Measurements from ENCODE around the gene CBX7. TPM values are rescaled to one million over a fixed set of nuclear protein-coding genes. Genes with fewer than 3 reads are reported as not detected.
A peak's percentile ranks its signal among the peaks of the same experiment; 100 is the strongest.

The CBX7 gene
- total RNA-seq, 1 donor from 2014 or later = 0.71 TPM

DNA sequence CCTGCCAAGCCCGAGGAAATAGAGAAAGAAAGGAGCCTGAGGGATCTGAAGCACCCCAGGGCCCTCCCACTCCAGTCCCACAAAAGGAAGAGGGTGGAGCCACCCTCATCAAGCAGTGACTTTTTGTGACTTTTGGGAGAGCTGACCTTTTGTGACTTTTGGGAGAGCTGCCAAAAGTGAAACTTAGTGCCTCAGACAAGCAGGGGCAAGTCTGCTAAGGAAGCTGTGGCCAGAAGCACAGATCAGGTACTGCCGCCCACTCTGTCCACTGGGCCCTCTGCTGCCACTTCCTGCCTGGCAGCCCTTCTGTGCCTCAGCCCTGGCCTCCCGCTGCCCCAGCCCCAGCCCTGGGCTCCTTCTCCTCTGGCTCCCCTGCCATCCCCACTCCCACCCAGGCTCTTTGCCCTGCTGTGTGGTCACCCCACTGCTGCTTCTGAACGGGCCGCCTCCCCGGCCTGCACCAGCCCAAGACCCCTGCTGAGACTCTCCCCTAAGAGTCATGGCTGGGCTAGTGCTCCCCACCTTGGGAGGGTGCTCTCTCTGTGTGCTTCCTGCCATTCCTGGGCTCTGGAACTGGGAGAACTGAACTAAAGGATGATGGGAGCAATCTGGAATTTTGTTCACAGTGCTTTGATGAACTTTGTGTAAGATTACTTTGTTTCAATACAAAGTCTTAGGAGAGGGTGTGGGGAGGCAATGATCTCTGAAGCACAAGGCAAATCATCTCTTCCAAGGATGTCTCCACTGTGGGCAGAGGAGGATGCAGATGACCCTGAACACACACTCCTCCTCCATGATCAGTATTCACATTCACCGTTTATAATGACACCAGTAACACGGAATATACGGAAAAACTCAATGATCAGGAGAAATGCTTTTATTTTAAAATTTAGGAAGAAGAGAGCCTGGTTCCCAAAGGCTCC, 55.1 kb downstream of the CBX7 start, which contains the start of gene APOBEC3H:
Gene APOBEC3H (plus strand): TSS at position 147 of the 923 bp plus-strand sequence. CDS start 3,035 bp downstream, outside the sequence.
- Histone ChIP-seq H3K36me3 (no peaks in the 10 kb centered on the region), H4K20me1 (ENCODE audit: low read depth) (no peaks in the 10 kb centered on the region), H2AFZ (replicated peaks) (peak within 1 kb of the TSS; percentile 82), H3K79me2 (ENCODE audit: low read depth) (no peaks in the 10 kb centered on the region), H3K4me1 (peaks cover 26% of the 10 kb centered on the region), H3K4me2 (peak within 1 kb of the TSS; percentile 53), H3K27ac (peak within 1 kb of the TSS; percentile 57), H3K9ac (no peak within 1 kb of the TSS), H3F3A (ENCODE audit: low read depth) (peaks cover 29% of the 10 kb centered on the region), H3K9me3 (ENCODE audit: low read depth) (no peaks in the 10 kb centered on the region), H3K4me3 (no peak within 1 kb of the TSS), H3K27me3 (no peaks in the 10 kb centered on the region)
- Mint-ChIP-seq H3K27ac (peak within 1 kb of the TSS; percentile 89), H3K4me3 (no peak within 1 kb of the TSS), H3K27me3 (ENCODE audit: insufficient read depth, low read depth) (peaks cover 9% of the 10 kb centered on the region), H3K4me1 (peaks cover 25% of the 10 kb centered on the region), H3K36me3 (no peaks in the 10 kb centered on the region), H3K9me3 (no peaks in the 10 kb centered on the region)
- TF ChIP-seq EZH2phosphoT487 (IDR thresholded peaks at IDR 0.05) = no peak
- no peak for TF ChIP-seq EZH2 (IDR thresholded peaks at IDR 0.05)
- no peak for TF ChIP-seq CTCF (IDR thresholded peaks at IDR 0.05)
- no peak for DNase-seq (ENCODE audit: low spot score)

DNA sequence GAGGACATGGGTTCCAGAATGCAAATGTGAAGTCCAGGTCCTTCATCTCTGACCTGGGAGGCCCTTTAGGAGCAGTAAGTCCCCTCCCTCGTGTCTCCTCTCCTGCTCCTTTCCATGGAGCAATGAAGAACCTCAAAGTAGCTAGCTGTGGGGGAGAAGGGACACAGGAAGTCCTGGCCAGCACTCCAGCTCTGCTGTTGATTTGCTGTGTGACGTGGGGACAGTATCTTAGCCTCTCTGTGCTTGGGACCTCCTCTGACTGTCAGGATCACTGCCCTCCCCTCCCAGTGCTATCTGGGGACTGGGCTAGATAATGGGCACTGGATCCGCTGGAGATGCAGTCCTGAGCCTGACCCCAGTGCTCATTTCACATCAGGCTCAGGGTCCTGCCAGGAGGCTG, 56.5 kb downstream of the CBX7 start:
- Mint-ChIP-seq H3K9me3 (no peaks in the 10 kb centered on the region), H3K36me3 (no peaks in the 10 kb centered on the region), H3K27ac (no peak overlapping the region), H3K4me1 (peaks cover 30% of the 10 kb centered on the region), H3K4me3 (no peak overlapping the region), H3K27me3 (ENCODE audit: insufficient read depth, low read depth) (peaks cover 9% of the 10 kb centered on the region)
- Histone ChIP-seq H3K36me3 (no peaks in the 10 kb centered on the region), H3K4me3 (no peak overlapping the region), H2AFZ (replicated peaks) (no peak overlapping the region), H3K9me3 (ENCODE audit: low read depth) (no peaks in the 10 kb centered on the region), H3K27me3 (no peaks in the 10 kb centered on the region), H4K20me1 (ENCODE audit: low read depth) (no peaks in the 10 kb centered on the region), H3K4me1 (peaks cover 26% of the 10 kb centered on the region), H3K79me2 (ENCODE audit: low read depth) (no peaks in the 10 kb centered on the region), H3K4me2 (no peak overlapping the region), H3K9ac (no peak overlapping the region), H3F3A (ENCODE audit: low read depth) (peaks cover 29% of the 10 kb centered on the region), H3K27ac (no peak overlapping the region)
- DNase-seq (ENCODE audit: low spot score) = no peak
- no peak for TF ChIP-seq EZH2phosphoT487 (IDR thresholded peaks at IDR 0.05)
- no peak for TF ChIP-seq EZH2 (IDR thresholded peaks at IDR 0.05)
- no peak for TF ChIP-seq CTCF (IDR thresholded peaks at IDR 0.05)

DNA sequence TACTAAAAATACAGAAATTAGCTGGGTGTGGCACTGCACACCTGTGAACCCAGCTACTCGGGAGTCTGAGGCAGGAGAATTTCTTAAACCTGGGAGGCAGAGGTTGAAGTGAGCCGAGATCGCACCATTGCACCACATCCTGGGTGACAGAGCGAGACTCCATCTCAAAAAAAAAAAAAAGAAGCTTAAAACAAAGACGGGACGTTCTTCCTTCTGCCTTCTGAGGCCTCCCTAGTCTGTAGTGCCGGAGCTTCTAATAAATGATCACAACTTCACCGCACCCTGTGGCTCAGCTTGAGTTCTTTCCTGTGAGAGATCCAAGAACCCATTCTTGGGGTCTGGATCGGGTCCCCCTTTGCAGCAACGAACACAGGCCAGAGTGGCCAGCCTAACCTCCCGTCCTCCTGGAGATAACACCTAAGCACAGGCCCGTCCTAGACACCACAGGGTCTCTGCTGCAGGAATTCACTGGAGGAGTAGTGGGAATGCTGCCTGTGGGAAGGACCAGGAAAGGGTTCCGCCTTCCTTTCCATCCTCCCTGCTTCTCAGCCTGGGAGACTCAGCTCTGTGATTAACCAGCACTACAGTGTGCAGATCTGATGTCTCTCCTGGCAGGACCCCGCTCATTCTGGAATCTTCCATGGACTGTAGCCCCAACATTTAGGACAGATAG, 57.6 kb downstream of the CBX7 start:
- Mint-ChIP-seq H3K9me3 (no peaks in the 10 kb centered on the region), H3K4me3 (no peak overlapping the region), H3K36me3 (no peaks in the 10 kb centered on the region), H3K4me1 (peaks cover 27% of the 10 kb centered on the region), H3K27me3 (ENCODE audit: insufficient read depth, low read depth) (peaks cover 11% of the 10 kb centered on the region), H3K27ac (no peak overlapping the region)
- Histone ChIP-seq H3K4me1 (peaks cover 26% of the 10 kb centered on the region), H3K4me2 (no peak overlapping the region), H2AFZ (replicated peaks) (no peak overlapping the region), H3K36me3 (no peaks in the 10 kb centered on the region), H3K79me2 (ENCODE audit: low read depth) (no peaks in the 10 kb centered on the region), H3K4me3 (no peak overlapping the region), H3F3A (ENCODE audit: low read depth) (peaks cover 29% of the 10 kb centered on the region), H3K9me3 (ENCODE audit: low read depth) (no peaks in the 10 kb centered on the region), H3K27me3 (no peaks in the 10 kb centered on the region), H3K9ac (no peak overlapping the region), H3K27ac (no peak overlapping the region), H4K20me1 (ENCODE audit: low read depth) (no peaks in the 10 kb centered on the region)
- TF ChIP-seq EZH2phosphoT487 (IDR thresholded peaks at IDR 0.05) = no peak
- no peak for TF ChIP-seq EZH2 (IDR thresholded peaks at IDR 0.05)
- no peak for TF ChIP-seq CTCF (IDR thresholded peaks at IDR 0.05)
- DNase-seq (ENCODE audit: low spot score) = no peak

Data from neural progenitor cell (in vitro differentiated cells).